Measurements from ENCODE around the gene IL13.
"Not testable (repeated sequence)": the region's sequence is repeated elsewhere in the genome, so short reads cannot be mapped to it uniquely, and the experiment has no call there.

The IL13 gene

GRCh38 chr5:132691755-132692631, 34.0 kb downstream of the IL13 start:
- DNase-seq: not testable (repeated sequence)

- no peak for DNase-seq
These were observed 34.6 kb downstream of the IL13 start for GRCh38 chr5:132692632-132692967.

DNA sequence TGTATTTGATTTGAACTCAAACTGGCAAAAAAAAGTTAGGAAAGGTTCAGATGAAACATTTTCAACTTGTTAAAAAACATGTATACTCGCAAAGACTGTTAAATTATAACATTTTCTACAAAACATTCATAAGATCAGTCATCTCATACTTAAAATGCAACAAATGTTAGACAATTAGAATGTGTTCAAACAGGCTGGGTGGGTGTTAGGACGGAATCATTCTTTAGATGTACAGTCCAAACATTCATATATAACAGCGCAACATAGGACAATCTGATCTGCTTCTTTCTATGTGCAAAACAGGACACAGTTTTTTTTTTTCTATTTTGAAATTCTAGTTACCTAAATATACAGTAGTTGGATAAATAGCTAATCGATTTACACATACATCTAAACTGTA, 38.0 kb downstream of the IL13 start:
- DNase-seq: no peak

- DNase-seq: no peak
These were observed 46.9 kb downstream of the IL13 start for GRCh38 chr5:132704875-132705274.

DNA sequence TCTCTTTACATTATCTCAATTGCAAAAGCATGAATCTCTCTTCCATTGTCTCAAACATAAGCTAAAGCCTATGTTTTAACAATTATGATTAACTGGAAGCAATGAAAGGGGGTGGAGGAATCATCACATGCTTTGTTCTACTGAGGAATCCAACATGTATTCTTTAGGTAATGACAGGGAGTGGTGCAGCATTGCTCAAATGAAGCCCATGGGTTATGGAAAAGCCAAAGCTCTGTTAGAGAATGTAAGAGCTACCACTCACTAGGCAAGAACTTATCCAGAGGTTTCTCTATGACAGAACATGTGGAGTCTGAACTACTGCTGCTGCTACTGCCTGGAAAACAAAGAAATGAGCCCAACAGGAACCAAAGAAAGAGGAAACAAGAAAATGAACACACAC, 50.7 kb downstream of the IL13 start:
- DNase-seq: no peak

Data from CD4-positive, alpha-beta T cell treated with Interferon gamma for 1 hour (primary cell).